Neural progenitor cell (in vitro differentiated cells): ENCODE data around the gene LPO.

Source experiments
- EZH2 ChIP-seq: fragments of 200-600 bp; sonication (generic); IDR thresholded peaks from 2 replicates; pipeline ENCODE4 v1.6.1; 2017; ENCODE audit warnings: antibody characterized with exemption, mild to moderate bottlenecking, moderate library complexity
- TF ChIP-seq, protein P1 (sequence below): fragments of 200-600 bp; sonication (generic); IDR thresholded peaks from 2 replicates; pipeline ENCODE4 v1.5.1; 2017; ENCODE audit warnings: antibody characterized with exemption, mild to moderate bottlenecking

DNA sequence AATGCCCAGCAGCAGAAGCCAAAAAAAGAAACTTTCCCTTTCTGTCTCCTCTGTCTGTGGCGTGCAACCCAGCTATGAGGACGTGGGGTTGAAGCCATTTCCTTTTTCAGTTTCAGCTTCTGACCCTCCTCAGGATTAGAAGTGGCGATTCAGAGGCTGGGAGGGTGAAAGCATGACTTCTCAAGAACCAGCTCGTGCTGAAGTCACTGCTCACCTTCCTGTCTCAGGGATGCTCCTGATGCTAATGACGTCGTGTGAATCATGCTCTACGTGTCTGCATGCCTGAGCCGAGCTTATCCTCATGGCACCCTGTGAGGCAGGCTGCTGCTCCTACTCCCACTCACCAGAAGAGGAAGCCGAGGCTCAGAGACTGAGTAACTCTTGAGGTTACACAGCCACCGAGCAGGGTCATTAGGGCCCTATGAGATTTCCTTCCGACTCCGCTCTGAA is 5.7 kb upstream of the LPO start:
- no peak for TF ChIP-seq EZH2
- TF ChIP-seq, protein P1, sequence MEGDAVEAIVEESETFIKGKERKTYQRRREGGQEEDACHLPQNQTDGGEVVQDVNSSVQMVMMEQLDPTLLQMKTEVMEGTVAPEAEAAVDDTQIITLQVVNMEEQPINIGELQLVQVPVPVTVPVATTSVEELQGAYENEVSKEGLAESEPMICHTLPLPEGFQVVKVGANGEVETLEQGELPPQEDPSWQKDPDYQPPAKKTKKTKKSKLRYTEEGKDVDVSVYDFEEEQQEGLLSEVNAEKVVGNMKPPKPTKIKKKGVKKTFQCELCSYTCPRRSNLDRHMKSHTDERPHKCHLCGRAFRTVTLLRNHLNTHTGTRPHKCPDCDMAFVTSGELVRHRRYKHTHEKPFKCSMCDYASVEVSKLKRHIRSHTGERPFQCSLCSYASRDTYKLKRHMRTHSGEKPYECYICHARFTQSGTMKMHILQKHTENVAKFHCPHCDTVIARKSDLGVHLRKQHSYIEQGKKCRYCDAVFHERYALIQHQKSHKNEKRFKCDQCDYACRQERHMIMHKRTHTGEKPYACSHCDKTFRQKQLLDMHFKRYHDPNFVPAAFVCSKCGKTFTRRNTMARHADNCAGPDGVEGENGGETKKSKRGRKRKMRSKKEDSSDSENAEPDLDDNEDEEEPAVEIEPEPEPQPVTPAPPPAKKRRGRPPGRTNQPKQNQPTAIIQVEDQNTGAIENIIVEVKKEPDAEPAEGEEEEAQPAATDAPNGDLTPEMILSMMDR: no peak
